NCI-H526 (cell line): ENCODE measurements around the gene P2RX3.
"Not testable (repeated sequence)": the region's sequence is repeated elsewhere in the genome, so short reads cannot be mapped to it uniquely, and the experiment has no call there.

Experiments
- DNase-seq, 2 experiments: peaks; one replicate each; lab custom pipeline; 2025; lab: John Stamatoyannopoulos, UW

Gene P2RX3

GRCh38 chr11:57399972-57400578, 61.9 kb downstream of the P2RX3 start:
- no peak for DNase-seq

- DNase-seq, result no peak
These were observed 64.2 kb downstream of the P2RX3 start for GRCh38 chr11:57402188-57403002.

GRCh38 chr11:57403003-57403801, 65.0 kb downstream of the P2RX3 start:
- not testable (repeated sequence) for DNase-seq

- no peak for DNase-seq
These were observed 65.6 kb downstream of the P2RX3 start for GRCh38 chr11:57403802-57404147.

- DNase-seq, result no peak
These were observed 67.2 kb downstream of the P2RX3 start for GRCh38 chr11:57405271-57405860.

GRCh38 chr11:57406337-57406904, 68.3 kb downstream of the P2RX3 start:
- DNase-seq, result no peak

GRCh38 chr11:57407010-57407920, 69.1 kb downstream of the P2RX3 start:
- DNase-seq, result no peak

GRCh38 chr11:57407941-57408475, 69.9 kb downstream of the P2RX3 start:
- DNase-seq, result no peak

GRCh38 chr11:57408771-57409170, 70.6 kb downstream of the P2RX3 start:
- DNase-seq, result no peak

- DNase-seq, result no peak
These were observed 71.4 kb downstream of the P2RX3 start for GRCh38 chr11:57409321-57410100.

GRCh38 chr11:57410287-57410686, 72.1 kb downstream of the P2RX3 start:
- no peak for DNase-seq

- DNase-seq, result no peak
These were observed 75.5 kb downstream of the P2RX3 start for GRCh38 chr11:57413681-57414080.

- no peak for DNase-seq
These were observed 76.6 kb downstream of the P2RX3 start for GRCh38 chr11:57414612-57415212.

- no peak for DNase-seq
These were observed 78.3 kb downstream of the P2RX3 start for GRCh38 chr11:57416436-57416835.

GRCh38 chr11:57417056-57417455, 78.9 kb downstream of the P2RX3 start:
- DNase-seq, result no peak

- DNase-seq, result no peak
These were observed 80.0 kb downstream of the P2RX3 start for GRCh38 chr11:57418131-57418530.

- DNase-seq, result no peak
These were observed 81.0 kb downstream of the P2RX3 start for GRCh38 chr11:57419146-57419545.

- no peak for DNase-seq
These were observed 82.9 kb downstream of the P2RX3 start for GRCh38 chr11:57421066-57421465.

- no peak for DNase-seq
These were observed 83.7 kb downstream of the P2RX3 start for GRCh38 chr11:57421805-57422204.
